GM13976 (cell line): Measurements from ENCODE around the gene MEIKIN.

ENCODE experiments used
- DNase-seq: peaks from one replicate; pipeline ENCODE4 v3.0.0; 2012; ENCODE audit warnings: low spot score
- in situ Hi-C: fragments of 300-500 bp; cut with MboI; formaldehyde crosslinking; loops from one replicate; pipeline ENCODE4 v1.12.0; 2022; ENCODE audit warnings: low sequenced_read_pairs, mixed read lengths, inconsistent platforms; ENCODE audit not compliant: unreplicated experiment
- TF ChIP-seq, protein P1 (sequence below): IDR thresholded peaks from 2 replicates; pipeline ENCODE4 v1.5.1; 2012; ENCODE audit warnings: borderline replicate concordance, mild to moderate bottlenecking; ENCODE audit not compliant: insufficient read depth; ENCODE audit errors: extremely low read depth, missing control alignments, control extremely low read depth

Gene MEIKIN

DNA sequence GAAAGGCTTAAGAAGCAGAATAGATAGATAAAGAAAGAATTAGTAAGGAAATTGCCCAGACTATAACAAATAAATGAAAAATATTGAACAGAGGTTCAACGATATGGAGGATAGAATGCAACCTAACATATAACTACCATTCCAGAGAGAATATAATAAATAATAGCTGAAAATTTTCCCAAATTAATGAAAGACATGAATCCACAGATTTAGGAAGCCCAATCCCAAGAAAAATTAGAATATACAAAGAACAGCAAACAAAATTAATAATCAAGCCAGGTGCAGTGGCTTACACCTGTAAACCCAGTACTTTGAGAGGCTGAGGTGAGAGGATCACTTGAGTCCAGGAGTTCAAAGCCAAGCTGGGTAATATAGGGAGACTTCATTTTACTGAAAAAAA is 120.8 kb downstream of the MEIKIN start:
- TF ChIP-seq, protein P1, sequence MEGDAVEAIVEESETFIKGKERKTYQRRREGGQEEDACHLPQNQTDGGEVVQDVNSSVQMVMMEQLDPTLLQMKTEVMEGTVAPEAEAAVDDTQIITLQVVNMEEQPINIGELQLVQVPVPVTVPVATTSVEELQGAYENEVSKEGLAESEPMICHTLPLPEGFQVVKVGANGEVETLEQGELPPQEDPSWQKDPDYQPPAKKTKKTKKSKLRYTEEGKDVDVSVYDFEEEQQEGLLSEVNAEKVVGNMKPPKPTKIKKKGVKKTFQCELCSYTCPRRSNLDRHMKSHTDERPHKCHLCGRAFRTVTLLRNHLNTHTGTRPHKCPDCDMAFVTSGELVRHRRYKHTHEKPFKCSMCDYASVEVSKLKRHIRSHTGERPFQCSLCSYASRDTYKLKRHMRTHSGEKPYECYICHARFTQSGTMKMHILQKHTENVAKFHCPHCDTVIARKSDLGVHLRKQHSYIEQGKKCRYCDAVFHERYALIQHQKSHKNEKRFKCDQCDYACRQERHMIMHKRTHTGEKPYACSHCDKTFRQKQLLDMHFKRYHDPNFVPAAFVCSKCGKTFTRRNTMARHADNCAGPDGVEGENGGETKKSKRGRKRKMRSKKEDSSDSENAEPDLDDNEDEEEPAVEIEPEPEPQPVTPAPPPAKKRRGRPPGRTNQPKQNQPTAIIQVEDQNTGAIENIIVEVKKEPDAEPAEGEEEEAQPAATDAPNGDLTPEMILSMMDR: no peak
- no peak for DNase-seq
- in situ Hi-C loops: no loop called here

DNA sequence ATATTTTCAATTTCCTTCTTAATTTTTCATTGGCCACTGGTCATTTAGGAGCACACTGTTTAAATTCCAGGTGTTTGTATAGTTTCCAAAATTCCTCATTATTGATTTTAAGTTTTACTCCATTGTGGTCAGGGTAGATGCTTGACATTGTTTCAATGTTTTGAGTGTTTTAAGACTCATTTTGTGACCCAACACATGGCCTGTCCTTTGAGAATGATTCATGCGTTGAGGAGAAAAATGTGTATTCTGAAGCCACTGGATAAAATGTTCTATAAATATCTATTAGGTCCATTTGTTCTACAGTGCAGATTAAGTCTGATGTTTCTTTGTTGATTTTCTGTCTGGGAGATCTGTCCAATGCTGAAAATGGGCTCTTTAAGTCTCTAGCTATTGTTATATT is 124.2 kb downstream of the MEIKIN start:
- in situ Hi-C loops: no loop called here
- no peak for DNase-seq
- TF ChIP-seq, protein P1: no peak

DNA sequence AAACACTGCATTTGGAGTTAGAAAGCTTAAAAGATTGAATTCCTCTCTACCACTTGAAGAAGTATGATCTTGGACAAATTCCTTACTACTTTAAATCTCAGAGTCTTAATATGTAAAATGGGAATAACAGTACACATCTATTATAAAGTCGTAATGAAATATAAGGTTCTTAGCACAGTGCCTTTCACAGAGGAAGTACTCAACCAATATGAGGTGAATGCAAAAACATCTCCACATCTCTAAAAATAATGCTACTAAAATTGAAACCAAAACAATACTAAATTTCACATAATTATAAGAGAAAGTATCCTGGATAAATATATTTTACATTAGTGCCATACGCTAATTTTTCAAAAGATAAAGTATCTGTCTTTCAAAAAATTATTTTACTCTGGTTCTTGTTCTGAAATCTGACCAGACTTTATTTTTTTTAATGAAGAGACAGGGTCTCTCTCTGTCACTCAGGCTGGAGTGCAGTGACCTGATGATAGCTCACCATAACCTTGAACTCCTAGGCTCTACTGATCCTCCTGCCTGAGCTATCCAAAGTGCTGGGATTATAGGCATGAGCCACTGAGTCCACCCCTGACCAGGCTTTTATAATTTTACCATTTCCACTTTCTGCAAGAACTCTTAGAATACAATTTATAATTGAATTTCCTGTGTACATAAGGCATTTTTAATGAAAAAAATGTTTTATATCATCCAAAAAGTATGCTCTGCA is 127.3 kb downstream of the MEIKIN start:
- DNase-seq: no peak
- in situ Hi-C loops: loop anchor here (10.0 kb wide), 1 partner anchor 187 kb away; no protein-coding TSS in a partner anchor
- TF ChIP-seq, protein P1: no peak

DNA sequence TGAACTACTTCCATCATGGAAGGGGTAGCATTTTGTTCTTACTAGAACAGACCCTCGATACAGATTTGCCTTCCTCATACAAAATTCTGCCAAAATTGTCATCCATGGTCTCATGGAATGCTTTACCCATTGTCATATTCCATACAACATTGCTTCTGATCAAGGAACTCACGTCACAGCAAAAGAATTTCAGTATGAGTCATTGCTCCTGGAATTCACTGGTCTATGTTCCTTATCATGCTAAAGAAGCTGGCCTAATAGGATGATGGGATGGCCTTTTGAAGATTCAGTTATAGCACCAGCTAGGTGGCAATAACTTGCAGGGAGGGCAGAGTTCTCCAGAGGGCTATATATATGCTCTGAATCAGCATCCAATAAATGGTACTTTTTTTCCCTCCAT is 130.5 kb downstream of the MEIKIN start:
- TF ChIP-seq, protein P1: no peak
- in situ Hi-C loops: loop anchor here (10.0 kb wide), 1 partner anchor 190 kb away; no protein-coding TSS in a partner anchor
- DNase-seq: no peak

DNA sequence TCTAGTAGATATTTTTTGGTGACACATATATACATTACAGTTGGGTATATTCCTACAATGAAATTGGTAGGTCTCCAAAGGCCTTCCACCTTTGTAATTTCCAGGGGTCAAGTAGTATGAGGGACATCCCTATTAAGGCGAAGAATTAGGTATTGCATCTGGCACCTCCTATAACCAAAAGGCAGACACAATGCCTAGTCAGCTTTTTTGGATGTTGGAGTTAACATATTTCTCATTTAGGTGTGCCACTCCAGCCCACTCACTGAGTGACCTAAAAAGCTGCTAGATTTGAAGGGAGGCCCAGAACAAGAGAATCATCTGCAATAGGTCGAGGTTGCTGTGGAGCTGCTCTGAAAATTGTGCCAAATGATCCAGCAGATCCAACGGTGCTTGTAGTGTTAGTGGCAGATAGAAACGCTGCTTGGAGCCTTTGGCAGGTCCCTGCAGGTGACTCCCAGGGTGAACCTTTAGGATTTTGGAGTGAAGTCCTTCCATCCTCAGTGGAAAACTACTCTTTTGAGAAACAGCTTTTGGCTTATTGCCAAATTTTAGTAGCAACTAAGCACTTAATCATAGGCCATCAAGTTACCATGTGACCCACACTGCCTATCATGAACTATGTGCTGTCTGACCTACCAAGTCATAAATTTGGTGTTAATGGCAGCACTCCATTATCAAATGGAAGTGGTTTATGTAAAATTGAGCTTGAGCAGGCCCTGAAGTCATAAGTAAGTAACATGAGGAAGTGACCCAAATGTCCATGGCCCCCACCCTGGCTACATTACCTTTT is 132.9 kb downstream of the MEIKIN start:
- in situ Hi-C loops: loop anchor here (10.0 kb wide), 1 partner anchor 192 kb away; no protein-coding TSS in a partner anchor
- TF ChIP-seq, protein P1: no peak
- DNase-seq: no peak

DNA sequence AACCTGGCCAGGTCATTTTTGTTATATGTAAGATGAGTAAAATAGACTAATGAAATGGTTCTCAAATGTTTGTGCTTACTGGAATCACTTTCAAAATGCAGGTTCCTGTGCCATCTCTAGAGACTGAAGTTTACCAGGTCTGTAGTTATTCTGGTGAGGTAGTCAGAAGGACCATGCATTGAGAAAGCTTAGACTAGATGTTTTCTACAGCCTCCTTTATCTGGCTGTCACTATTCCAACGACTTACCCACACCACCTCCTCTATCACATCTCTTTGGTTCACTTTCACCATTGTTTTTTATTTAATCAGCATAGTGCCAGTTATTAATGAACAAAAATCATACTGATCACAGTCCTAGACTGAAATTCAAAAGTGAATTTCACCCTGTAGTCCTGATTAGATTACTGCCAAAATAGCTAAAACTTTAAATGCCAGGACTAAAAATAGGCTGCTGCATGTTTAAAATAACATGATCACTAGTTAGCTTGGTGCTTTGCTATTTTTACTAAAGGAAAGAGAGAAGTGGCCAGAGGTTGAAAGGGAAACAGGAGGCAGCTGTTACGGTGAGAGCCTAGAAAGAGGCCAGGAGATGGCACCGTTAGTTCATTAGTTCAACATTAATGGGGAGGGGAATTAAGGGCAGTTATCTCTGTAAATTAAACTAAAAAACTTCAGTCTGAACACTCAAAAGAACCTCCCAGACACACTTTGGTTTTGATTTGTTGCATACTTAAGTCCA is 134.8 kb downstream of the MEIKIN start:
- peak; percentile 66 for DNase-seq

More for the DNA sequence above, 134.8 kb downstream of the MEIKIN start:
- in situ Hi-C loops: loop anchor here (10.0 kb wide), 1 partner anchor 194 kb away; no protein-coding TSS in a partner anchor
- TF ChIP-seq, protein P1: peak; percentile 48
